SU-DHL-6 (cell line): Measurements from ENCODE around the gene CFHR5.
"Not testable (repeated sequence)": the region's sequence is repeated elsewhere in the genome, so short reads cannot be mapped to it uniquely, and the experiment has no call there.

Experiments
- CTCF ChIP-seq: fragments of 200-600 bp; sonication (generic); IDR thresholded peaks from one replicate; pipeline ENCODE4 v1.5.1; 2017; ENCODE audit warnings: antibody characterized with exemption, mild to moderate bottlenecking, low read length, moderate library complexity; ENCODE audit not compliant: insufficient read depth, poor library complexity, severe bottlenecking
- EZH2phosphoT487 ChIP-seq: fragments of 200-600 bp; sonication (generic), shearing (Covaris generic); conservative IDR thresholded peaks from 2 replicates; pipeline ENCODE4 v1.6.1; 2018; ENCODE audit warnings: mild to moderate bottlenecking, antibody characterized with exemption, low read length, moderate library complexity, mixed read lengths

GRCh38 chr1:196991919-196992651, 14.7 kb downstream of the CFHR5 start:
- TF ChIP-seq CTCF, EZH2phosphoT487: not testable (repeated sequence)
